Osteocyte (in vitro differentiated cells): ENCODE results near the gene TAF4. TPM values are rescaled to one million over a fixed set of nuclear protein-coding genes. Genes with fewer than 3 reads are reported as not detected.

Experiments used
- DNase-seq: peaks from one replicate; pipeline ENCODE4 v3.0.0; 2021; ENCODE audit warnings: mixed read lengths; ENCODE audit not compliant: unreplicated experiment; ENCODE audit errors: extremely low spot score
- H3K27ac Mint-ChIP-seq: one replicate; pipeline ENCODE4 v1.8.0; 2021; ENCODE audit warnings: mild to moderate bottlenecking, mixed read lengths; ENCODE audit not compliant: unreplicated experiment
- H3K27me3 Mint-ChIP-seq: one replicate; pipeline ENCODE4 v1.8.0; 2021; ENCODE audit warnings: mixed read lengths; ENCODE audit not compliant: unreplicated experiment
- H3K36me3 Mint-ChIP-seq: one replicate; pipeline ENCODE4 v1.8.0; 2021; ENCODE audit warnings: mixed read lengths; ENCODE audit not compliant: unreplicated experiment
- H3K4me1 Mint-ChIP-seq: one replicate; pipeline ENCODE4 v1.8.0; 2021; ENCODE audit warnings: mixed read lengths; ENCODE audit not compliant: unreplicated experiment
- H3K4me3 Mint-ChIP-seq: one replicate; pipeline ENCODE4 v1.8.0; 2021; ENCODE audit warnings: mild to moderate bottlenecking, moderate library complexity, mixed read lengths; ENCODE audit not compliant: unreplicated experiment
- H3K9me3 Mint-ChIP-seq: one replicate; pipeline ENCODE4 v1.8.0; 2021; ENCODE audit warnings: mixed read lengths; ENCODE audit not compliant: unreplicated experiment
- CTCF ChIP-seq: fragments of 200-600 bp; sonication (generic); IDR thresholded peaks from 2 replicates; pipeline ENCODE4 v1.5.0; 2021; ENCODE audit warnings: antibody characterized with exemption, mild to moderate bottlenecking, moderate library complexity
- total RNA-seq: library from RNA; stranded (reverse); gene quantifications from 2 replicates; pipeline ENCODE4 v1.2.1, GENCODE V29; 2021

The TAF4 gene
- total RNA-seq, 1 donor from 2014 or later: 22.8 TPM

- no peak for DNase-seq
- no peak overlapping the region for H3K27ac Mint-ChIP-seq
- no peak overlapping the region for H3K4me3 Mint-ChIP-seq
- no peaks in the 10 kb centered on the region for H3K9me3 Mint-ChIP-seq
- H3K36me3 Mint-ChIP-seq: no peaks in the 10 kb centered on the region
- TF ChIP-seq CTCF: no peak
- H3K27me3 Mint-ChIP-seq: no peaks in the 10 kb centered on the region
- no peaks in the 10 kb centered on the region for H3K4me1 Mint-ChIP-seq
Observed at GRCh38 chr20:61932711-61933480, 132.8 kb downstream of the TAF4 start.

GRCh38 chr20:61932199-61932592 is 133.5 kb downstream of the TAF4 start:
- Mint-ChIP-seq H3K9me3 (no peaks in the 10 kb centered on the region), H3K27me3 (no peaks in the 10 kb centered on the region), H3K27ac (no peak overlapping the region), H3K4me3 (no peak overlapping the region), H3K36me3 (no peaks in the 10 kb centered on the region), H3K4me1 (no peaks in the 10 kb centered on the region)
- DNase-seq: no peak
- TF ChIP-seq CTCF: no peak

- H3K4me3 Mint-ChIP-seq: no peak overlapping the region
- no peaks in the 10 kb centered on the region for H3K9me3 Mint-ChIP-seq
- H3K27ac Mint-ChIP-seq: no peak overlapping the region
- no peaks in the 10 kb centered on the region for H3K36me3 Mint-ChIP-seq
- no peaks in the 10 kb centered on the region for H3K27me3 Mint-ChIP-seq
- no peaks in the 10 kb centered on the region for H3K4me1 Mint-ChIP-seq
- DNase-seq: no peak
- TF ChIP-seq CTCF: no peak
Observed at GRCh38 chr20:61931476-61932198, 134.0 kb downstream of the TAF4 start.

GRCh38 chr20:61930776-61931475 is 134.8 kb downstream of the TAF4 start:
- no peak for TF ChIP-seq CTCF
- Mint-ChIP-seq H3K4me1 (peaks cover 1% of the 10 kb centered on the region), H3K36me3 (no peaks in the 10 kb centered on the region), H3K4me3 (no peak overlapping the region), H3K27me3 (no peaks in the 10 kb centered on the region), H3K9me3 (no peaks in the 10 kb centered on the region), H3K27ac (no peak overlapping the region)
- DNase-seq: no peak
